Pons (tissue), 1 donor: ENCODE measurements around the gene ACD.

ENCODE experiments used
- DNase-seq: peaks from one replicate; pipeline ENCODE4 v3.0.0-alpha.2; 2016; ENCODE audit warnings: low spot score

The ACD gene

DNA sequence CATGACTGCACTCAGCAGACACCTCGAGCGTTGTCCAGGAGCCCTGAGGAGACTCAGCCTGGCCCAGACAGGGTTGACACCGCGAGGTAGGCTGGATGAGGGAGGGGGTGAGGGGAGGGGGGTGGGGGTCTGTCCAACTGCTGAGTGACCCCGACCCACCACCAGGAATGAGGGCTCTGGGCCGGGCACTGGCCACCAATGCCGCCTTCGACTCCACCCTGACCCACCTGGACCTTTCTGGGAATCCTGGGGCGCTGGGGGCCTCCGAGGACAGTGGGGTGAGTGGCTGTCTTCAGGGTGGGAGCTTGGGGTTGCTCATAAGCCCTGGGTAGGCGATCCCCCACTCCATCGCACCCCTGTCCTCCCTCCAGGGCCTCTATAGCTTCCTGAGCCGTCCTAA lies 12.4 kb downstream of the ACD start:
- DNase-seq = no peak

DNA sequence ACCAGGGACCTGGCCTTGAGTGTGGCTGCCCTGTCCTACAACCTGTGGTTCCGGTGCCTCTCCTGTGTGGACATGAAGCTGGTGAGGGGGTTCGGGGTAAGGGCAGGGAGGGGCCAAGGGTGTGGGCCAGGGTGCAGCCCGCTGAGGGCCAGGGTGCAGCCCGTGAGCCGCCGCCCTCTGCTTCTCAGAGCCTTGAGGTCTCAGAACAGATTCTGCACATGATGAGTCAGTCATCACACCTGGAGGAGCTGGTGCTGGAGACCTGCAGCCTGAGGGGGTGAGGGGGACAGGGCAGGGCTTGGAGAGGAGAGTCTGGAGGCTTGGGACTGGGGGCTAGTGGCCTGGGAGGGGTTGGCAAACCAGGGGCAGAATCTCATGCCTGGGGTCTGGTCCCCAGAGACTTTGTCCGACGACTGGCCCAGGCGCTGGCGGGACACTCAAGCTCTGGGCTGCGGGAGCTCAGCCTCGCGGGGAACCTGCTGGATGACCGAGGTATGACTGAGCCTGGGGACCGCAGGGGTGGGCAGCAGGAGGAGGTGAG lies 12.9 kb downstream of the ACD start:
- DNase-seq = no peak

DNA sequence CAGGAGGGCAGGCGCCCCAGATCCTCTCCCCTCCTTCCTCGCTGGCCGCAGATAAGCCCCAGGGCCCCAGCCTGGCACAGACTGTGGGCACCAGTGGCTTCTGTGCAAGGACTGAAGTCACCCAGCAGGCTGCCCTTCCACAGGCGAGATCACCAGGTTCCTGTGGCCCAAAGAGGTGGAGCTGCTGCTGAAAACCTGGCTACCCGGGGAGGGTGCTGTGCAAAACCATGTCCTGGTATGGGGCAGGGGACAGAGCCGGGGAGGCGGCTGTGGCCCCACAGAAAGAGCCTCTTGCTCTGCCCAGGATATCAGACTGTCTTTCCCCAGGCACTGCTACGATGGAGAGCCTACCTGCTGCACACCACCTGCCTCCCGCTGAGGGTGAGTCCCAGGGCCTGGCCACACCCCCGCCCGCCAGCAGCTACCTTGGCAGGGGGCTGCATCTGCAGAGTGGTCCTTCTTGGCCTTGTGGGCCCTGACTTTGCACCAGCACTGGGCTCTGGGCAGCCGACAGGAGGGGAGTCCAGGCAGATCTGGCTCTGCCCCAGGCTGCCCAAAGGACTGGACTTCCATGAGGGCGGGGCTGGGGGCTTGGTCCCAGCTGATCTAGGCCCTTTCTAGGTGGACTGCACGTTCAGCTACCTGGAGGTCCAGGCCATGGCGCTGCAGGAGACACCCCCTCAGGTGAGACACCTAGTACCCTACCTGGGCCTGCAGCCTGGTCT lies 14.5 kb downstream of the ACD start:
- no peak for DNase-seq

DNA sequence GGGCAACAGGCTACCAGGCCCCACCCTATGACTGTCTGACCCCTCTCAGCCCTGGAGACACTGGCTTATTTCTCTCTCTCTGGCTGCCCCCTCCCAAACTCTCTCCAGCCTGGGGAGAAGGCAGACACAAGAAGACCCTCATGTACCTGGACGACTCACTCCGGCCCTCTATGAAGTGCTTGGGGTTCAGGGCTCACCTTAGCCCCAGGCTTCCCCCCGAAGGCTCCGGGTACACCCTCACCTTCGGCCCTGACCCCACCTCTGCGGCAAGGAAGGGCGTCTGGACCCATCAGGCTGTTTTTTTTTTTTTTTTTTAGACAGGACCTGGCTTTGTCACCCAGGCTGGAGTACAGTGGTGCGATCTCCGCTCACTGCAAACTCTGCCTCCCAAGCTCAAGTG lies 16.0 kb downstream of the ACD start:
- no peak for DNase-seq

DNA sequence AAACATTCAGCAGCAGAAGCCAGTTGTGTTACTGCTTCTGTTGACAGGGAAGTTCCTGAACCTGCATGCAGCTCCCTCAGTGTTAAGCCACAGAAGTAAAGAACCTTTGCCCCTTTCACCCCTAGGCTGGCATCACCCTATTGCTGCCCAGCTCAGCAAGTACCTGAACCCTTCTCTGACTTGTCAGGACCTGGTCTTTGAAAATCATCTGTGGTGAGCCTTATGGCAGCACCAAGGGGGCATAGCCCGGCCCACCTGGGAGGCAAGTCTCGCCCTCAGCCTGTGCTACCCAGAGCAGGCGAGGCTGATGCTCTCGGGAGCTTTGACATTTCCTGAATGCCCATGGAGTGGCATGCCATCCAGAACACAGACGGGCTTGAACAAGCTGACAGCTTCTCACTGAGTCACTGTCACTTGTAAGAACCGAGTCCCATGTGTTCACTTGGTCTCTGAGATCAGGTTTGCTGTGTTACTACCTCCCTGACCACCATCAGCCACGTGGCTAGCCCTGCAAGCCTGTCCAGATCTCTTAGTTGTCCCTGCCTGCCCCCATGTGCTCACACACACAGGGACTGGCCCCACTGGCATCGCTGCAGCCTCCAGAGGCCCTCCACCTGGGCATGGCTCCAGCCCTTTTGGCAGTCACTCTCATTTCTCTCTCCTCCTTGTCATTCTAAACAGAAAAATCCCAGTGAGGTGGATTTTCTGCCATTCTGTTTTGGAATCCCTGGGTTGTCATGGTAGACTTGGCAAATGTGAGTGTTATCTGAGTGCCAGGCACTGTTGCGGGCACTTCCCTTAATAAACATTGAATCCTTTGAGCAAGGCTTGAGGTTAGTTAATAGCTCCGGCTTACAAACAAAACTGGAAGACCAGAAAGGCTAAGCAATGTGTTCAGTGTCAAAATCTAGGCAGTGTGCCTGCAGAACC lies 18.0 kb downstream of the ACD start:
- peak; percentile 76 for DNase-seq

DNA sequence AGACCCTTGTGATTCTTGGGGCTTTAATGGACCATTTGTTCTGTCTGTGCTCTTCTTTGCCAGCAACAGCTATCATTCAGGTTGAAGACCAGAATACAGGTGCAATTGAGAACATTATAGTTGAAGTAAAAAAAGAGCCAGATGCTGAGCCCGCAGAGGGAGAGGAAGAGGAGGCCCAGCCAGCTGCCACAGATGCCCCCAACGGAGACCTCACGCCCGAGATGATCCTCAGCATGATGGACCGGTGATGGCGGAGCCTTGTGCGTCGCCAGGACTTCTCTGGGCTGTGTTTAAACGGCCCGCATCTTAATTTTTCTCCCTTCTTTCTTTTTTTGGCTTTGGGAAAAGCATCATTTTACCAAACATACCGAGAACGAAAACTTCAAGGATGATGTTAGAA lies 22.4 kb downstream of the ACD start:
- DNase-seq = no peak

DNA sequence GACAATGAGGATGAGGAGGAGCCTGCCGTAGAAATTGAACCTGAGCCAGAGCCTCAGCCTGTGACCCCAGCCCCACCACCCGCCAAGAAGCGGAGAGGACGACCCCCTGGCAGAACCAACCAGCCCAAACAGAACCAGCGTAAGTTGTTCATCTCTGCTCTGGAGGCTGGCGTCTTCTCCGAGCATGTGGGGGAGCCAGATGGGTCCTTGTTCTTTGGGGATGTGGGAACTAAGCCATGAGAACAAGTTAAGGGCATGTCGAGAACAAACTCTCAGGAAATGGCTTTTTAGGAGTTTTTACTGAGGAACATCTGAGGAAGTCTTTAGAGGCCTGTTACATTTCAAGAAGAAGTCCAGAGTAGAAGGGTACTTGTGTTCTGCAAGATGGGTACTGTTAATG lies 23.3 kb downstream of the ACD start:
- no peak for DNase-seq

DNA sequence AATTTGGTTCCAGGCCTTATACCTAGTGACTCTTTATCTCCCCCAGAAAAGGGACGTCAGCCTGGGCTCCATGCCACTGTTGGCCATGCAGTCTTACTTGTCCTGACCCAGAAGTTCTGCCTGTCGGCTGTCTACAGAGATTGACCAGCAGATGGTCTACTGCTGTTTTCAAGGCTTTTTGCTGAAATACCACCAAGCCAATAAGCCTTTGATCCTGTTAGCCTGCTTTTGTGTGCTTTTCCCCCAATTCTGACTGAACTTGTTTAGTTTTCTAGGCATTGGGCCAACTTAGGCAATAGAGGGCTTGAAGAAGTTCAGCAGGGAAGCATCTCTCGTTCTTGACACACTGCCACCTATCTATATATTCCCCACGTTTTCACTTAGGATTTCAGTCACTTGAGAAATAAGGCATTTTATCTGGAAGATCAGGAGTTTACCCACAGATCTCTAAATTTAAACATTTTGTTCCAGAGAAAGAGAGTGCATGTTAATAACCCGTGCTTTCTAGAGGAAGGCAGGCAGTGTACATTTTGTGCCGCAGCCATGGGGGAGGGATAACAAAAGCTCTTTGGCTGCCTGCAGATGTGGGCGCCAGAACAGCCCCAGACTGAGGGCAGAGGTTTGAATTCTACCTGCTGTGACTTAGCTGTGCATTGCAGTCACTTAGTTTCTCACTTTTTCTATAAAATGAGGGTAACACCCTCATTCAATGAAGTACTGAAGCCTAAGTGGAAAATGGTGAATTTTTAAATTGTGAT lies 27.5 kb downstream of the ACD start:
- DNase-seq = peak; percentile 24

DNA sequence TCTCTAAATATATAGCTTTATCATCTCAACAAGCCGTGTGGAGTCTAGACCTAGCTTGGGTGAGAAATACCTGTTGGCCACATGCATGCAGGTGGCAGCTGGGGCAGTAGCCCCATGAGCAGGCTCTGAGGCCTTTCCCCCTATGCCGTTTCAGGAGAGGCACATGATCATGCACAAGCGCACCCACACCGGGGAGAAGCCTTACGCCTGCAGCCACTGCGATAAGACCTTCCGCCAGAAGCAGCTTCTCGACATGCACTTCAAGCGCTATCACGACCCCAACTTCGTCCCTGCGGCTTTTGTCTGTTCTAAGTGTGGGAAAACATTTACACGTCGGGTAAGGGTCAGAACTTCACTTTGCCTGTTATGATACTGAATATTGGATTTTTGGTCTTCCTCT lies 31.8 kb downstream of the ACD start:
- DNase-seq = no peak

DNA sequence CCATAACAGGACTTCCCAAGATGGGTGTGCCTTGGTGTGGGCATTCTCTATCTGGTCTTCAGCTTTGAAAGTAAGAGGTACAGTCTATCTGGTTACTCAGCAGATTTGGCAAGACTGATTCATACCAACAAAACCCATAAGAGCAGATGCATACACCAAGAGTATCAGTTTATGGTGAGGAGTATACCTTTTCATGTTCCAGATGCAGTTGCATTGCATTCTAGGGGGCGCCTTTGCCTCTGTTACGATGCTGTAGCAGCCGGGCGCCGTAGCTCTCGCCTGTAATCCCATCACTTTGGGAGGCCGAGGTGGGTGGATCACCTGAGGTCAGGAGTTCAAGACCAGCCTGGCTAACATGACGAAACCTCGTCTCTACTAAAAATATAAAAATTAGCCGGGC lies 46.3 kb downstream of the ACD start:
- DNase-seq = no peak

DNA sequence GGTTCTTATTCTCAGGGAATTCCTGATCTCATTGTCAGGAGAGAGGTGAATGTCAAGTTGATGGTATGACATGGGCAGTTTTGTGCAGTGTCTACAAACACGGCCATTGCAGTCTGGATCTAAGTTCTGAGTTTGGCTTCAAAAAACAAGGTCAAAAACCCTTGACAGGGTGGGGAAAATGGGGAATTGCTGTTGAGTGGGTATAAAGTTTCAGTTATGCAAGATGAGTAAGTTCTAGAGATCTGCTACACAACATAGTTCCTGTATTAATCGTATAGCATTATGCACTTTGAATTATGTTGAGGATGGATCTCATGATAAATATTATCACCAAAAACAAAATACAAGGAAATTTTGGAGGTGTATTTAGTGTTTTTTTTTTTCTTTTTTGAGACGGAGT lies 51.7 kb downstream of the ACD start:
- no peak for DNase-seq
